Thoracic aorta (tissue), 2 donors: ENCODE data around the gene TUBAL3. TPM values are rescaled to one million over a fixed set of nuclear protein-coding genes. Genes with fewer than 3 reads are reported as not detected.

Source experiments
- ATAC-seq: fragments of 150-250 bp; one replicate; pipeline ENCODE4 v1.8.0; 2017; ENCODE audit warnings: low read depth; ENCODE audit not compliant: insufficient number of reproducible peaks, low FRiP score
- DNase-seq: peaks from one replicate; pipeline ENCODE4 v3.0.0-alpha.2; 2020; ENCODE audit warnings: low spot score
- H3K27ac ChIP-seq, 2 donors: fragments of 200-600 bp; sonication (generic); 1 replicate in 1 of 2; 2 replicates in 1 of 2; pipeline ENCODE4 v1.5.1; 2016; ENCODE audit warnings: mild to moderate bottlenecking in 2 of 2, moderate library complexity in 2 of 2
- H3K27me3 ChIP-seq: fragments of 200-600 bp; sonication (generic); replicated peaks from 2 replicates; pipeline ENCODE4 v1.6.0; 2016; ENCODE audit warnings: mild to moderate bottlenecking; ENCODE audit not compliant: insufficient read depth
- H3K36me3 ChIP-seq: fragments of 200-600 bp; sonication (generic); one replicate; pipeline ENCODE4 v1.5.1; 2016
- H3K4me1 ChIP-seq, 2 donors: fragments of 200-600 bp; sonication (generic); 1 replicate in 1 of 2; 2 replicates in 1 of 2; pipeline versions ENCODE4 v1.5.1 to v1.6.0; 2016; ENCODE audit warnings: low read depth in 2 of 2, mild to moderate bottlenecking in 1 of 2; ENCODE audit not compliant: control insufficient read depth in 1 of 2
- H3K4me3 ChIP-seq: fragments of 200-600 bp; sonication (generic); 2 replicates; pipeline ENCODE4 v1.5.1; 2016; ENCODE audit warnings: mild to moderate bottlenecking
- H3K9me3 ChIP-seq: fragments of 200-600 bp; sonication (generic); 2 replicates; pipeline ENCODE4 v1.5.1; 2016
- total RNA-seq, 2 donors: library from RNA; depleted of rRNA; stranded (reverse); fragments of >200 nt; gene quantifications; one replicate each; pipeline versions ENCODE4 v1.1.0 to v1.2.3, GENCODE V29; 2016
- TF ChIP-seq, protein P1 (sequence below): fragments of 200-600 bp; sonication (generic); IDR thresholded peaks from one replicate; pipeline ENCODE4 v1.5.1; 2019; ENCODE audit warnings: antibody characterized with exemption

Gene TUBAL3
- total RNA-seq, 2 donors from 2014 or later, result not detected

DNA sequence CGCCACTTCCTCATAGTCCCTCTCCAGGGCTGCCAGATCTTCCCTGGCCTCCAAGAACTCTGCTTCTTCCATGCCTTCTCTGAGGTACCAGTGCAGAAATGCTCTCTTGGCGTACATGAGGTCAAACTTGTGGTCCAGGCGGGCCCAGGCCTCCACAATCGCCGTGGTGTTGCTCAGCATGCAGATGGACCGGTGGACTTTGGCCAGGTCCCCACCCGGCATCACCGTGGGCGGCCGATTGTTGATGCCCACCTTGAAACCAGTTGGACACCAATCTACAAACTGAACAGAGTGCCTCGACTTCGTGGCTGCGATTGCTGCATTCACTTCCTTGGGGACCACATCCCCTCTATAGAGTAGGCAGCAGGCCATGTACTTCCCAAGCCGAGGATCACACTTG is 11.1 kb downstream of the TUBAL3 start:
- DNase-seq, result no peak
- no peak overlapping the region for H3K4me3 ChIP-seq
- no peak for ATAC-seq
- no peak overlapping the region for H3K27ac ChIP-seq
- H3K36me3 ChIP-seq, result no peaks in the 10 kb centered on the region
- H3K9me3 ChIP-seq, result peaks cover 17% of the 10 kb centered on the region
- TF ChIP-seq, protein P1, sequence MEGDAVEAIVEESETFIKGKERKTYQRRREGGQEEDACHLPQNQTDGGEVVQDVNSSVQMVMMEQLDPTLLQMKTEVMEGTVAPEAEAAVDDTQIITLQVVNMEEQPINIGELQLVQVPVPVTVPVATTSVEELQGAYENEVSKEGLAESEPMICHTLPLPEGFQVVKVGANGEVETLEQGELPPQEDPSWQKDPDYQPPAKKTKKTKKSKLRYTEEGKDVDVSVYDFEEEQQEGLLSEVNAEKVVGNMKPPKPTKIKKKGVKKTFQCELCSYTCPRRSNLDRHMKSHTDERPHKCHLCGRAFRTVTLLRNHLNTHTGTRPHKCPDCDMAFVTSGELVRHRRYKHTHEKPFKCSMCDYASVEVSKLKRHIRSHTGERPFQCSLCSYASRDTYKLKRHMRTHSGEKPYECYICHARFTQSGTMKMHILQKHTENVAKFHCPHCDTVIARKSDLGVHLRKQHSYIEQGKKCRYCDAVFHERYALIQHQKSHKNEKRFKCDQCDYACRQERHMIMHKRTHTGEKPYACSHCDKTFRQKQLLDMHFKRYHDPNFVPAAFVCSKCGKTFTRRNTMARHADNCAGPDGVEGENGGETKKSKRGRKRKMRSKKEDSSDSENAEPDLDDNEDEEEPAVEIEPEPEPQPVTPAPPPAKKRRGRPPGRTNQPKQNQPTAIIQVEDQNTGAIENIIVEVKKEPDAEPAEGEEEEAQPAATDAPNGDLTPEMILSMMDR, result no peak
- peaks cover 0 to 8% of the 10 kb centered on the region in 2 donors for H3K4me1 ChIP-seq
- H3K27me3 ChIP-seq, result no peaks in the 10 kb centered on the region

DNA sequence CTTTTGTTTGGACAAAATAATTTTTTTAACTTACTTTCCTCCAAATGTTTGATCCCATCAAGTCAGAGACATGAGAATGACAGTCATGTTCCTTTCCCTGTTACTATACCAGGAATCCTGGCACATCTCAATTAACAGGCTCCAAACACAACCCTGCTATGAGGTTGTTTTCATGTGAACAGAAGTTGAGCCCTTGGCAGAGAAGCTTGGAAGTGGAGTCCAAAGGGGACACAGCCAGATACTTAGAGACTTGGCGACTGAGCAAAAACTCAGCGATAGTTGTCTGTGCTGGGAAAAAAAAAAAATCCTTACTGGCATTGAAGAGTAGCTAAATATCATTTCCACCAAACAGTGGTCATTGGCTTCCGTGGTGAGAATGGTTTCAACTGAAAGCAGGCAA is 12.8 kb downstream of the TUBAL3 start:
- Histone ChIP-seq H3K4me1 (peaks cover 0 to 8% of the 10 kb centered on the region in 2 donors), H3K36me3 (no peaks in the 10 kb centered on the region), H3K9me3 (peaks cover 17% of the 10 kb centered on the region), H3K27ac (no peak overlapping the region), H3K4me3 (no peak overlapping the region), H3K27me3 (no peaks in the 10 kb centered on the region)
- DNase-seq, result no peak
- TF ChIP-seq, protein P1, result no peak
- ATAC-seq, result no peak

DNA sequence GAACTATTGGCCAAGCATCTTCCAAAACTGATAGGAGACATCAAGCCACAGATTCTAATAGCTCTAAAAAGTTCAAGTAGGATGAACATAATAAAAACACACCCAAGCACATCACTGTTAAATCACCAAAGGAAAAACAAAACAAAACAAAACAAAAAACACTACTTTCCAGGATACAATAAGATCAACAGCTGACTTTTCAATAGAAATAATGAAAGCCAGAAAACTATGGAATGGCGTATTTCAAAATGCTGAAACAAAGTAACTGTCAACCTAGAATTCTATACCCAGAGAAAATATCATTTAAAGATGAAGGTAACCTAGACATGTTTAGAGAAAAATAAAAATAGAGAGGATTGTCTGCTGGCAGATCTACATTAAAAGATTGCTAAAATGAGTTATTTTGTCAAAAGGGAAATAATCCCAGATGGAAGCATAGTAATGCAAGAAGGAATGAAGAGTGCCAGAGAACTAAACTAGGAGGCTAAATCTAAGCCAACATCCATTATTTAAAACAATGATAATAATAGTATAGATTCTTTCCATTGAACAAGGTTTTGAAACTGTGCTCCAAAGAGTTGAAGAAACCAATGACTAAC is 13.9 kb downstream of the TUBAL3 start:
- peaks cover 17% of the 10 kb centered on the region for H3K9me3 ChIP-seq
- no peaks in the 10 kb centered on the region for H3K27me3 ChIP-seq
- ATAC-seq, result no peak
- no peaks in the 10 kb centered on the region for H3K36me3 ChIP-seq
- H3K4me1 ChIP-seq, result peaks cover 0 to 8% of the 10 kb centered on the region in 2 donors
- TF ChIP-seq, protein P1, result no peak
- no peak for DNase-seq
- no peak overlapping the region for H3K4me3 ChIP-seq
- H3K27ac ChIP-seq, result no peak overlapping the region

DNA sequence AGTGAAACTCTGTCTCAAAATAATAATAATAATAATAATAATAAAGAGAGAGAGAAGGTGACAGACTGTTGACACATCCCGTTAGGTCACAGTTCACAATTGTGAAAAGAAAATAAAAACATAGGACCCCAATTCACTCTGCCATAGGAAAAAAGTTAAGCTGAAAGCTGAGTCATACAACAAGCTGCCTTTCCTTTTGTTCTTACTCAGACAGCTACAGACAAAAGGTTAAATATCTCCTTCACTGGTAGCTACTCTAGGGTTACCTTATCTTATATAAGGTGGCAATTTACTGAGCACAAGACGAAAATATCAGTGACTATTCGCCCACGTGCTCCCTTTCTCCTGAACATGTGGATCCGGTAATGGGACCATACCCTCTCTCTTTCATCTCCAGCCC is 17.5 kb downstream of the TUBAL3 start:
- no peak overlapping the region for H3K27ac ChIP-seq
- no peaks in the 10 kb centered on the region for H3K27me3 ChIP-seq
- DNase-seq (no peak), ATAC-seq (no peak)
- H3K4me3 ChIP-seq, result no peak overlapping the region
- no peaks in the 10 kb centered on the region for H3K36me3 ChIP-seq
- peaks cover 17% of the 10 kb centered on the region for H3K9me3 ChIP-seq
- peaks cover 0 to 3% of the 10 kb centered on the region in 2 donors for H3K4me1 ChIP-seq
- TF ChIP-seq, protein P1, result no peak

DNA sequence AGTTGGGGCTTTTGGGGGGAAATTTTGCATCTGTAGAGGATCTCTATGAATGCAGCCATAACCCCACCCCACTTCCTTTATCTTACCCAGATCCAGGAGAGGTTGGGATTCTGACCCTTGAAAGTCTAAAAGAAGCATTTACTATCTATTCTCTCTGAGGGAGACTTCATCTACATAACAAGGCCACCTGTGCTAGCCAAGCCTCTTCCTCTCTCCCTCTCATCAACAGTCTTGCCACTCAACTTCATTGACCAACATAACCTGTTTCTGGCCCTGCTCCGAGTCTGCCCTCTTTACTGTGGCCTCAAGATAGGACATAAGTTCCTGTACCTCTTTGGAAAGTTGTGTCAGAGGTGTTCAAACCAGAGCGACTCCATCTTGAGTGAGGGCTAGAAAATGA is 19.4 kb downstream of the TUBAL3 start:
- H3K36me3 ChIP-seq, result no peaks in the 10 kb centered on the region
- TF ChIP-seq, protein P1, result no peak
- ATAC-seq (no peak), DNase-seq (no peak)
- peaks cover 3% of the 10 kb centered on the region for H3K9me3 ChIP-seq
- H3K4me1 ChIP-seq, result no peaks in the 10 kb centered on the region
- no peak overlapping the region for H3K27ac ChIP-seq
- H3K4me3 ChIP-seq, result no peak overlapping the region
- no peaks in the 10 kb centered on the region for H3K27me3 ChIP-seq
